AG09309 (cell line): ENCODE measurements around the gene ITIH3.

Source experiments
- DNase-seq: peaks from one replicate; pipeline ENCODE4 v3.0.0-alpha.2; 2010; ENCODE audit warnings: low read depth
- H3K4me3 ChIP-seq: 2 replicates; pipeline ENCODE4 v1.5.1; 2011; ENCODE audit warnings: mild to moderate bottlenecking, low read depth, low read length, moderate library complexity; ENCODE audit not compliant: control insufficient read depth
- CTCF ChIP-seq: IDR thresholded peaks from 2 replicates; pipeline ENCODE4 v1.5.1; 2011; ENCODE audit warnings: mild to moderate bottlenecking, low read depth, low read length, inconsistent platforms; ENCODE audit not compliant: insufficient read depth, control insufficient read depth; ENCODE audit errors: missing control alignments

The ITIH3 gene

GRCh38 chr3:52805270-52806039, 10.9 kb downstream of the ITIH3 start:
- H3K4me3 ChIP-seq = no peak overlapping the region
- no peak for TF ChIP-seq CTCF
- DNase-seq = no peak

GRCh38 chr3:52809149-52809548, 14.6 kb downstream of the ITIH3 start:
- H3K4me3 ChIP-seq = no peak overlapping the region
- no peak for TF ChIP-seq CTCF
- DNase-seq = no peak

GRCh38 chr3:52809662-52810377, 15.2 kb downstream of the ITIH3 start:
- TF ChIP-seq CTCF = no peak
- DNase-seq = no peak
- no peak overlapping the region for H3K4me3 ChIP-seq

GRCh38 chr3:52810923-52811322, 16.3 kb downstream of the ITIH3 start:
- no peak overlapping the region for H3K4me3 ChIP-seq
- no peak for TF ChIP-seq CTCF
- no peak for DNase-seq

- DNase-seq = no peak
- TF ChIP-seq CTCF = no peak
Observed at GRCh38 chr3:52811452-52812011, 16.9 kb downstream of the ITIH3 start.

GRCh38 chr3:52813810-52814209, 19.2 kb downstream of the ITIH3 start:
- DNase-seq = no peak
- no peak for TF ChIP-seq CTCF
- no peak overlapping the region for H3K4me3 ChIP-seq

More at GRCh38 chr3:52811452-52812011, 16.9 kb downstream of the ITIH3 start:
- no peak overlapping the region for H3K4me3 ChIP-seq
